Left ventricle myocardium inferior (tissue), 1 donor: ENCODE data around the gene CHRNB1. TPM values are rescaled to one million over a fixed set of nuclear protein-coding genes. Genes with fewer than 3 reads are reported as not detected.
"Not testable (repeated sequence)": the region's sequence is repeated elsewhere in the genome, so short reads cannot be mapped to it uniquely, and the experiment has no call there.

Experiments used
- DNase-seq: peaks from one replicate; pipeline ENCODE4 v3.0.0-alpha.2; 2020
- H3K27ac ChIP-seq: fragments of 200-600 bp; replicated peaks from 2 replicates; pipeline ENCODE4 v1.8.0; 2021
- H3K27me3 ChIP-seq: fragments of 200-600 bp; 2 replicates; pipeline ENCODE4 v1.8.0; 2021; ENCODE audit warnings: low read depth
- H3K36me3 ChIP-seq: fragments of 200-600 bp; 2 replicates; pipeline ENCODE4 v1.8.0; 2021
- H3K4me1 ChIP-seq: fragments of 200-600 bp; 2 replicates; pipeline ENCODE4 v1.8.0; 2021
- H3K4me3 ChIP-seq: fragments of 200-600 bp; 2 replicates; pipeline ENCODE4 v1.8.0; 2021; ENCODE audit warnings: mild to moderate bottlenecking, moderate library complexity
- H3K9me3 ChIP-seq: fragments of 200-600 bp; replicated peaks from 2 replicates; pipeline ENCODE4 v1.8.0; 2021
- CTCF ChIP-seq: fragments of 200-600 bp; IDR thresholded peaks from 2 replicates; pipeline ENCODE4 v1.8.0; 2021; ENCODE audit warnings: antibody characterized with exemption, mild to moderate bottlenecking, borderline replicate concordance
- intact Hi-C: fragments of 100-400 bp; cut with micrococcal nuclease; formaldehyde crosslinking; loops from one replicate; pipeline ENCODE4 v1.11.0; 2022
- total RNA-seq: library from RNA; stranded (reverse); fragmentation: NEBNext Ultra II Directional; extraction: Animal tissue kit (Norgen Biotek cat#: 25700); gene quantifications from one replicate; pipeline ENCODE4 v1.2.1, GENCODE V29; 2021
- donor health status: DM: no; HTN: yes; CAD: no; lungs with severe emphysema.

Gene CHRNB1
- total RNA-seq, 1 donor from 2014 or later = 8.7 TPM

- intact Hi-C loops = no loop called here
- Histone ChIP-seq H3K27me3 (no peaks in the 10 kb centered on the region), H3K4me3 (no peak overlapping the region), H3K36me3 (peaks cover 36% of the 10 kb centered on the region), H3K4me1 (peaks cover 72% of the 10 kb centered on the region), H3K9me3 (no peaks in the 10 kb centered on the region), H3K27ac (peak overlapping the region; percentile 85)
- DNase-seq = no peak
- TF ChIP-seq CTCF = no peak
Observed at GRCh38 chr17:7467498-7467897, 22.6 kb downstream of the CHRNB1 start.

- Histone ChIP-seq H3K4me1 (peaks cover 76% of the 10 kb centered on the region), H3K9me3 (no peaks in the 10 kb centered on the region), H3K27ac (peak overlapping the region; percentile 85), H3K27me3 (no peaks in the 10 kb centered on the region), H3K4me3 (no peak overlapping the region), H3K36me3 (peaks cover 28% of the 10 kb centered on the region)
- intact Hi-C loops = no loop called here
- TF ChIP-seq CTCF = no peak
- DNase-seq = no peak
Observed at GRCh38 chr17:7468290-7468689, 23.4 kb downstream of the CHRNB1 start.

GRCh38 chr17:7468804-7469389 lies 24.0 kb downstream of the CHRNB1 start:
- peak overlapping the region; percentile 85 for H3K27ac ChIP-seq
- no peak for DNase-seq
- intact Hi-C loops = no loop called here
- TF ChIP-seq CTCF = no peak
- H3K4me3 ChIP-seq = no peak overlapping the region
- H3K27me3 ChIP-seq = no peaks in the 10 kb centered on the region
- peaks cover 22% of the 10 kb centered on the region for H3K36me3 ChIP-seq
- peaks cover 82% of the 10 kb centered on the region for H3K4me1 ChIP-seq
- H3K9me3 ChIP-seq = no peaks in the 10 kb centered on the region

GRCh38 chr17:7469843-7470242 lies 25.0 kb downstream of the CHRNB1 start:
- H3K9me3 ChIP-seq, intact Hi-C loops, DNase-seq, H3K4me3 ChIP-seq, H3K27me3 ChIP-seq: not testable (repeated sequence)
- peak overlapping the region; percentile 85 for H3K27ac ChIP-seq
- H3K36me3 ChIP-seq = peaks cover 15% of the 10 kb centered on the region
- peaks cover 92% of the 10 kb centered on the region for H3K4me1 ChIP-seq

- H3K9me3 ChIP-seq, intact Hi-C loops, DNase-seq, H3K27me3 ChIP-seq, H3K4me3 ChIP-seq, H3K36me3 ChIP-seq: not testable (repeated sequence)
- Histone ChIP-seq H3K4me1 (peaks cover 95% of the 10 kb centered on the region), H3K27ac (peak overlapping the region; percentile 51)
Observed at GRCh38 chr17:7470457-7470973, 25.7 kb downstream of the CHRNB1 start.

- intact Hi-C loops = no loop called here
- no peak overlapping the region for H3K4me3 ChIP-seq
- H3K27me3 ChIP-seq = no peaks in the 10 kb centered on the region
- H3K9me3 ChIP-seq = no peaks in the 10 kb centered on the region
- peak overlapping the region; percentile 41 for H3K27ac ChIP-seq
- no peak for TF ChIP-seq CTCF
- H3K36me3 ChIP-seq = no peaks in the 10 kb centered on the region
- H3K4me1 ChIP-seq = peaks cover 95% of the 10 kb centered on the region
- no peak for DNase-seq
Observed at GRCh38 chr17:7471729-7472128, 26.9 kb downstream of the CHRNB1 start.

GRCh38 chr17:7474767-7475166 lies 29.9 kb downstream of the CHRNB1 start:
- intact Hi-C loops, H3K4me3 ChIP-seq, DNase-seq, H3K36me3 ChIP-seq, H3K27me3 ChIP-seq, H3K9me3 ChIP-seq: not testable (repeated sequence)
- Histone ChIP-seq H3K27ac (peak overlapping the region; percentile 100), H3K4me1 (peaks cover 94% of the 10 kb centered on the region)
